Testis (tissue), 3 donors: ENCODE measurements around the gene SST. TPM values are rescaled to one million over a fixed set of nuclear protein-coding genes. Genes with fewer than 3 reads are reported as not detected.

Experiments used
- DNase-seq: peaks from one replicate; pipeline ENCODE4 v3.0.0-alpha.2; 2019
- H3K27ac ChIP-seq, 2 donors: fragments of 200-600 bp; sonication (generic); one replicate each; pipeline ENCODE4 v1.5.1; 2019
- H3K27me3 ChIP-seq: fragments of 200-600 bp; sonication (generic); one replicate; pipeline ENCODE4 v1.5.1; 2019
- H3K36me3 ChIP-seq: fragments of 200-600 bp; sonication (generic); one replicate; pipeline ENCODE4 v1.5.1; 2017; ENCODE audit warnings: low read depth; ENCODE audit errors: missing control alignments
- H3K4me1 ChIP-seq: fragments of 200-600 bp; sonication (generic); one replicate; pipeline ENCODE4 v1.5.1; 2019
- H3K4me3 ChIP-seq, 2 donors: fragments of 200-600 bp; sonication (generic); one replicate each; pipeline ENCODE4 v1.5.1; 2017 to 2019
- H3K9me3 ChIP-seq: fragments of 200-600 bp; sonication (generic); one replicate; pipeline ENCODE4 v1.5.1; 2017
- POLR2A ChIP-seq: fragments of 450-650 bp; IDR thresholded peaks from one replicate; pipeline ENCODE4 v1.6.1; 2017; ENCODE audit warnings: antibody characterized with exemption, mild to moderate bottlenecking, moderate library complexity
- WGBS, 2 donors: methylation state at CpG; one replicate each; pipeline ENCODE4 v1.1.5; 2018; 5-methylcytosine and 5-hydroxymethylcytosine counted together
- intact Hi-C: fragments of 100-400 bp; cut with DNase I; formaldehyde crosslinking; loops from one replicate; pipeline ENCODE4 v1.15.1; 2023; ENCODE audit warnings: low total_unique reads
- polyA plus RNA-seq: library from polyadenylated mRNA; stranded (reverse); fragments of 350-450 nt; fragmentation: Illumina TruSeq; extraction: RNeasy Lipid Tissue Mini Kit (QIAGEN cat#74804); gene quantifications from one replicate; pipeline ENCODE4 v1.2.3, GENCODE V29; 2014; ENCODE audit warnings: low read depth, low replicate concordance; ENCODE audit not compliant: insufficient read depth
- total RNA-seq, 2 donors: library from RNA; depleted of rRNA; stranded (reverse); fragments of >200 nt; gene quantifications; one replicate each; pipeline ENCODE4 v1.2.3, GENCODE V29; 2016
- TF ChIP-seq, protein P1 (sequence below), 3 experiments: fragments of 450-650 bp in 2 of 3; fragments of 200-600 bp in 1 of 3; sonication (generic) in 1 of 3; IDR thresholded peaks; one replicate each; pipeline ENCODE4 v1.5.1; 2016 to 2019; ENCODE audit warnings: antibody characterized with exemption in 3 of 3, mild to moderate bottlenecking in 2 of 3, moderate library complexity in 1 of 3

SST gene
- total and polyA plus RNA-seq, 3 donors from 2014 or later, result 0.84 TPM; not detected in 2

DNA sequence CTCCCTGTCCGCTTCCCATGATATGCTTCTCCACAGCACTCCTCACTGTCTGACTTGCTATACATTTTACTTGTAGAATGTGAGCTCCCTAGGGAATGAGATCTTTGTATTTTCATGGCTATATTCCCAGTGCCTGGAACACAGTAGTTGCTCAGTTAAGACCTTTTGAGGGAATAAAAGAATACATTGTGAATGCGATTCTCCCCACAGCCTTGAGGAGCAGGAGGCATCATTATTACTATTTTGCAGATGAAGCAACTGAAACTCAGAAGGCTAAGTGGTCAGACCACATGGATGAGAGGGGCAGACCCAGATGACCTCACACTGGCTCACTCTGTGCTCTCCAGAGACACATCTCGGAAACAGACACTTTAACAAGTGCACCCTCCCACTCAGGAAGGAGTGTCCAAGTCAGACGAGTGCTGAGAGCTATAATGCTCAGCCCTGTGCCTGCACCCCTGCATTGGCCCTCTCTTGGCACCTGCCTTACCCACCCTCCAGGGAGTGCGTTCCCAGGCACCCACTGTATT, 46.8 kb downstream of the SST start:
- no peak overlapping the region for H3K4me3 ChIP-seq
- intact Hi-C loops, result no loop called here
- H3K27me3 ChIP-seq, result no peaks in the 10 kb centered on the region
- no peak for TF ChIP-seq POLR2A
- TF ChIP-seq, protein P1, sequence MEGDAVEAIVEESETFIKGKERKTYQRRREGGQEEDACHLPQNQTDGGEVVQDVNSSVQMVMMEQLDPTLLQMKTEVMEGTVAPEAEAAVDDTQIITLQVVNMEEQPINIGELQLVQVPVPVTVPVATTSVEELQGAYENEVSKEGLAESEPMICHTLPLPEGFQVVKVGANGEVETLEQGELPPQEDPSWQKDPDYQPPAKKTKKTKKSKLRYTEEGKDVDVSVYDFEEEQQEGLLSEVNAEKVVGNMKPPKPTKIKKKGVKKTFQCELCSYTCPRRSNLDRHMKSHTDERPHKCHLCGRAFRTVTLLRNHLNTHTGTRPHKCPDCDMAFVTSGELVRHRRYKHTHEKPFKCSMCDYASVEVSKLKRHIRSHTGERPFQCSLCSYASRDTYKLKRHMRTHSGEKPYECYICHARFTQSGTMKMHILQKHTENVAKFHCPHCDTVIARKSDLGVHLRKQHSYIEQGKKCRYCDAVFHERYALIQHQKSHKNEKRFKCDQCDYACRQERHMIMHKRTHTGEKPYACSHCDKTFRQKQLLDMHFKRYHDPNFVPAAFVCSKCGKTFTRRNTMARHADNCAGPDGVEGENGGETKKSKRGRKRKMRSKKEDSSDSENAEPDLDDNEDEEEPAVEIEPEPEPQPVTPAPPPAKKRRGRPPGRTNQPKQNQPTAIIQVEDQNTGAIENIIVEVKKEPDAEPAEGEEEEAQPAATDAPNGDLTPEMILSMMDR (IDR thresholded peaks at IDR 0.05), result no peak
- 59 to 72% methylated on average over 5 of the region's 5 CpGs for WGBS, 2 donors
- no peak for DNase-seq
- H3K4me1 ChIP-seq, result no peaks in the 10 kb centered on the region
- H3K9me3 ChIP-seq, result no peaks in the 10 kb centered on the region
- H3K27ac ChIP-seq, result no peak overlapping the region
- no peaks in the 10 kb centered on the region for H3K36me3 ChIP-seq

DNA sequence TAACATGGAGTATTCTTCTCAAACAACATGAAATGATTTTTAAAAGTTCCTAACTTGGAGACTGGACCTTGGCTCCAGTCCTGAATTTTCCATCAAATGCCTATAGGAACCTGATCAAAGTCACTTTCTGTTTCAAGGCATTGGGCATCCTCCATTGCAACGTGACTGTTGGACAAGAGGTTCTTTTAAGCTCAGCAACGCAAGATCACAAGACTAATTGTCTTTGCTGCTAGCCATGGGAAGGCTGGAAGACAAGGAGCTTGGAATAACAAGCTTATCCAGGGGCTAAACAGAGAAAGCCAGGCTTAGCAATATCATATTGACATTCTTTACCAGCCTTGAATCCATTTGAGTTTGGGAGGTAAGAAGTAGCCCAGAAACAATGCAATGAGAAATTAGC, 48.3 kb downstream of the SST start:
- 68 to 79% methylated on average over 2 of the region's 2 CpGs for WGBS, 2 donors
- intact Hi-C loops, result no loop called here
- H3K9me3 ChIP-seq, result no peaks in the 10 kb centered on the region
- no peak for DNase-seq
- H3K27me3 ChIP-seq, result no peaks in the 10 kb centered on the region
- TF ChIP-seq, protein P1 (IDR thresholded peaks at IDR 0.05), result no peak
- no peak for TF ChIP-seq POLR2A
- H3K36me3 ChIP-seq, result no peaks in the 10 kb centered on the region
- no peaks in the 10 kb centered on the region for H3K4me1 ChIP-seq
- H3K27ac ChIP-seq, result no peak overlapping the region
- H3K4me3 ChIP-seq, result no peak overlapping the region

DNA sequence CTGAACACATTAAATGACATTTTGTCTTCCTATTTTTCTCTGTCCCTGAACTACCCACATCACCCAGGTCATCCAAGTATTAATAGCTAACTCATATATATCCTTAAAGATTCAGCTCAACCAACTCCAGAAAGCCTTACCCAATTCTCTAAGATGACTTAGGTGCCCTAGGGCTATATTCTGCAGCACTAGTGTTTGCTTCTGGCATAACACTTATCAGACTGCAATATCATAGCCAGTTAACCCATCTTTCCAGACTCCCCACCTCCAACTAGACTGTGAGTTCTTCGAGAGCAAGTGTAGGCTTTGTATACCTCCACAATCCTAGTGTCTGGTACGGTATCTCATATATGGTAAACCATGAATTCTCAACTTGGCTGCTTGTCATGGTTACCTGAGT, 50.7 kb downstream of the SST start:
- Histone ChIP-seq H3K27ac (no peak overlapping the region), H3K9me3 (no peaks in the 10 kb centered on the region), H3K36me3 (no peaks in the 10 kb centered on the region), H3K27me3 (no peaks in the 10 kb centered on the region), H3K4me3 (no peak overlapping the region), H3K4me1 (no peaks in the 10 kb centered on the region)
- DNase-seq, result no peak
- intact Hi-C loops, result no loop called here
- TF ChIP-seq, protein P1 (IDR thresholded peaks at IDR 0.05), result no peak
- no peak for TF ChIP-seq POLR2A
- 93 to 97% methylated on average over 2 of the region's 2 CpGs for WGBS, 2 donors

Other genes starting within 250 kb of the SST start
- under 1 TPM; 0.37 to 0.71 TPM for gene RTP2, start 32.2 kb upstream of the SST start, total RNA-seq
- 0.79 TPM for gene RTP2, start 32.2 kb upstream of the SST start, polyA plus RNA-seq
- 10 to 100 TPM; 74.0 to 86.6 TPM for gene BCL6, start 75.1 kb upstream of the SST start, total RNA-seq
- 34.5 TPM for gene BCL6, start 75.1 kb upstream of the SST start, polyA plus RNA-seq